ENCODE measurements around the gene C11orf21. TPM values are rescaled to one million over a fixed set of nuclear protein-coding genes. Genes with fewer than 3 reads are reported as not detected.
A peak's percentile ranks its signal among the peaks of the same experiment; 100 is the strongest.

C11orf21 gene
- total RNA-seq, 1 donor from 2014 or later, result not detected

GRCh38 chr11:2271327-2272227, 30.1 kb downstream of the C11orf21 start:
- Mint-ChIP-seq H3K36me3 (ENCODE audit: low read depth, unreplicated experiment) (no peaks in the 10 kb centered on the region), H3K27me3 (ENCODE audit: low read depth, unreplicated experiment) (peaks cover 65% of the 10 kb centered on the region), H3K9me3 (ENCODE audit: unreplicated experiment) (peaks cover 21% of the 10 kb centered on the region), H3K4me1 (ENCODE audit: low read depth, unreplicated experiment) (no peaks in the 10 kb centered on the region), H3K27ac (ENCODE audit: unreplicated experiment) (no peak overlapping the region), H3K4me3 (ENCODE audit: unreplicated experiment) (no peak overlapping the region)
- Histone ChIP-seq H2AFZ (ENCODE audit: low read depth, low read length) (no peak overlapping the region), H3K9me3 (ENCODE audit: insufficient read depth, low read depth, low read length) (no peaks in the 10 kb centered on the region), H4K20me1 (ENCODE audit: insufficient read depth, low read length) (no peaks in the 10 kb centered on the region), H3K4me3 (ENCODE audit: insufficient read depth, low read depth, low read length) (no peak overlapping the region), H3K4me2 (ENCODE audit: low read length) (no peak overlapping the region), H3K4me1 (ENCODE audit: insufficient read depth, low read length) (no peaks in the 10 kb centered on the region), H3K27ac (ENCODE audit: low read depth, low read length) (no peak overlapping the region), H3K36me3 (ENCODE audit: insufficient read depth, low read length) (no peaks in the 10 kb centered on the region), H3K9ac (ENCODE audit: low read length) (no peak overlapping the region), H3K79me2 (ENCODE audit: insufficient read depth, low read length) (no peaks in the 10 kb centered on the region), H3K27me3 (ENCODE audit: insufficient read depth, low read length) (peaks cover 39% of the 10 kb centered on the region)
- FAIRE-seq (no peak), DNase-seq (ENCODE audit: low read depth) (no peak)
- no peak for TF ChIP-seq EZH2 (IDR thresholded peaks at IDR 0.05; ENCODE audit: insufficient read depth, low read length)

GRCh38 chr11:2271077-2271326, 30.7 kb downstream of the C11orf21 start:
- no peaks in the 10 kb centered on the region for H3K4me1 ChIP-seq (ENCODE audit: insufficient read depth, low read length)
- no peaks in the 10 kb centered on the region for H3K9me3 ChIP-seq (ENCODE audit: insufficient read depth, low read depth, low read length)
- peaks cover 65% of the 10 kb centered on the region for H3K27me3 Mint-ChIP-seq (ENCODE audit: low read depth, unreplicated experiment)
- H2AFZ ChIP-seq (ENCODE audit: low read depth, low read length), result no peak overlapping the region
- TF ChIP-seq CTCF (IDR thresholded peaks at IDR 0.05; ENCODE audit: insufficient read depth, low read depth, low read length) (no peak), EZH2 (IDR thresholded peaks at IDR 0.05; ENCODE audit: insufficient read depth, low read length) (no peak)
- H3K27ac Mint-ChIP-seq (ENCODE audit: unreplicated experiment), result no peak overlapping the region
- no peaks in the 10 kb centered on the region for H3K36me3 Mint-ChIP-seq (ENCODE audit: low read depth, unreplicated experiment)
- peaks cover 42% of the 10 kb centered on the region for H3K27me3 ChIP-seq (ENCODE audit: insufficient read depth, low read length)
- H3K4me1 Mint-ChIP-seq (ENCODE audit: low read depth, unreplicated experiment), result no peaks in the 10 kb centered on the region
- no peaks in the 10 kb centered on the region for H3K36me3 ChIP-seq (ENCODE audit: insufficient read depth, low read length)
- FAIRE-seq, result no peak
- no peak overlapping the region for H3K27ac ChIP-seq (ENCODE audit: low read depth, low read length)
- H3K9me3 Mint-ChIP-seq (ENCODE audit: unreplicated experiment), result peaks cover 21% of the 10 kb centered on the region
- no peaks in the 10 kb centered on the region for H4K20me1 ChIP-seq (ENCODE audit: insufficient read depth, low read length)
- H3K4me3 ChIP-seq (ENCODE audit: insufficient read depth, low read depth, low read length), result no peak overlapping the region
- no peaks in the 10 kb centered on the region for H3K79me2 ChIP-seq (ENCODE audit: insufficient read depth, low read length)
- H3K9ac ChIP-seq (ENCODE audit: low read length), result no peak overlapping the region
- no peak overlapping the region for H3K4me2 ChIP-seq (ENCODE audit: low read length)
- DNase-seq (ENCODE audit: low read depth), result no peak
- H3K4me3 Mint-ChIP-seq (ENCODE audit: unreplicated experiment), result no peak overlapping the region

GRCh38 chr11:2270322-2271076, 31.2 kb downstream of the C11orf21 start, which contains the start of gene ASCL2:
Gene ASCL2, minus strand, starts transcription at chr11:2270588. Its CDS starts 256 bp downstream, at chr11:2270332.
- Mint-ChIP-seq H3K4me1 (ENCODE audit: low read depth, unreplicated experiment) (no peaks in the 10 kb centered on the region), H3K4me3 (ENCODE audit: unreplicated experiment) (no peak within 1 kb of the TSS), H3K36me3 (ENCODE audit: low read depth, unreplicated experiment) (no peaks in the 10 kb centered on the region), H3K27me3 (ENCODE audit: low read depth, unreplicated experiment) (peaks cover 65% of the 10 kb centered on the region), H3K9me3 (ENCODE audit: unreplicated experiment) (peaks cover 23% of the 10 kb centered on the region), H3K27ac (ENCODE audit: unreplicated experiment) (no peak within 1 kb of the TSS)
- H3K4me2 ChIP-seq (ENCODE audit: low read length), result peak within 1 kb of the TSS; percentile 68
- no peaks in the 10 kb centered on the region for H3K79me2 ChIP-seq (ENCODE audit: insufficient read depth, low read length)
- H3K36me3 ChIP-seq (ENCODE audit: insufficient read depth, low read length), result no peaks in the 10 kb centered on the region
- no peaks in the 10 kb centered on the region for H3K9me3 ChIP-seq (ENCODE audit: insufficient read depth, low read depth, low read length)
- no peak within 1 kb of the TSS for H3K9ac ChIP-seq (ENCODE audit: low read length)
- FAIRE-seq (no peak), DNase-seq (ENCODE audit: low read depth) (no peak)
- H3K27me3 ChIP-seq (ENCODE audit: insufficient read depth, low read length), result peaks cover 45% of the 10 kb centered on the region
- TF ChIP-seq CTCF (IDR thresholded peaks at IDR 0.05; ENCODE audit: insufficient read depth, low read depth, low read length) (no peak), EZH2 (IDR thresholded peaks at IDR 0.05; ENCODE audit: insufficient read depth, low read length) (peak; percentile 75)
- no peaks in the 10 kb centered on the region for H4K20me1 ChIP-seq (ENCODE audit: insufficient read depth, low read length)
- H3K4me1 ChIP-seq (ENCODE audit: insufficient read depth, low read length), result no peaks in the 10 kb centered on the region
- H3K4me3 ChIP-seq (ENCODE audit: insufficient read depth, low read depth, low read length), result no peak within 1 kb of the TSS
- H2AFZ ChIP-seq (ENCODE audit: low read depth, low read length), result no peak within 1 kb of the TSS
- H3K27ac ChIP-seq (ENCODE audit: low read depth, low read length), result no peak within 1 kb of the TSS

Data from astrocyte (in vitro differentiated cells and primary cell).